Stimulated activated CD4-positive, alpha-beta T cell treated with anti-CD3 and anti-CD28 coated beads, Interleukin-1b, Interleukin-23, amount 100 ng/mL, for 4 hours (primary cell): ENCODE measurements around the gene GIMAP2.

Source experiments
- DNase-seq, 2 donors: peaks; one replicate each; pipeline ENCODE4 v3.0.0-alpha.2; 2020; ENCODE audit warnings: low read depth in 2 of 2

GIMAP2 gene

DNA sequence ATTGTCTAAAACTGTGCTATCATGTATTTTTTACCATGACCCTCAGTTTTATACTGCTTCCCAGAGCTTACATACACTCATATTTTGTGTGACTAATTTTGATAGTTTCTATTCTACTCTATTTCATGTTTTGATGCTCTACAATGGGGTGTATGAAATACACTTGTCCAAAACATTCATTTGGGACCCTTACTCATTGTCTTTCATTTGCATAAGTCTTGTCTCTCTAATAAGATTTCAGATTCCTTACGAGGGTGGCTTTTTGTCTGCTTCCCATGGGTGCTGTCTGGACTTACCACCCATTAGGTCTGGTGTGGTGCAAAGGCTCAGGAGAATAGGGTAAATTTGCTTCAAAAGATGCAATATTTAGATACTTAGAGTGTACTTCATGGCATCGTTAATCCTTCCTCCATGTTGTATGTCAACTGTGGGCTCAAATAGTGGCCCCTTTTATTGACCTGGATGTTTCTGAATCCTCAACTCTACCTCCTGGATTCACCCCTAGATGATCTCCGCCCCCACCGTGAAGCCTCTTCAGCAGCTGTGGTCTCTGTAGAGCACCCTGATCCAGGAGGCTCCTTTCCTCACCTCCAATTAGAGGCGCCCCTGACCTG lies 48.1 kb downstream of the GIMAP2 start:
- no peak for DNase-seq

DNA sequence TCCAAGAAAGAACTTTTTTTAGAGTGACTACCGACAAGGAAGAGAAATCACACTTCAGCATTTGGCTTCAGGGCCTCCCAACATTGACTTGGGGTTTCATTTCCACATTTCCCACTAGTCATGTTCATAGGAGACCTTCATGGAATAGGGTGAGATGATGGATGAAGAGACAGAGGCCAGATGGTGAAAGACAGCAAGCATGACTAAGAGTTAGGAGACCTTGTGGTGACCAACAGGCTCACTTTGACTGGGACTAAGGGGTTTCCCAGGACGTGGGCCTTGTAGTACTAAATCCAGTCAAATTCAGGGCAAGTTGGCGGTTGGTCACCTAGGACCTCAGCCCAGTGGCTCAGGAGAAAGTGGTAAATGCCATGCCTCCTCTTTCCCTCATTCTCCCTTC lies 48.7 kb downstream of the GIMAP2 start:
- no peak for DNase-seq

DNA sequence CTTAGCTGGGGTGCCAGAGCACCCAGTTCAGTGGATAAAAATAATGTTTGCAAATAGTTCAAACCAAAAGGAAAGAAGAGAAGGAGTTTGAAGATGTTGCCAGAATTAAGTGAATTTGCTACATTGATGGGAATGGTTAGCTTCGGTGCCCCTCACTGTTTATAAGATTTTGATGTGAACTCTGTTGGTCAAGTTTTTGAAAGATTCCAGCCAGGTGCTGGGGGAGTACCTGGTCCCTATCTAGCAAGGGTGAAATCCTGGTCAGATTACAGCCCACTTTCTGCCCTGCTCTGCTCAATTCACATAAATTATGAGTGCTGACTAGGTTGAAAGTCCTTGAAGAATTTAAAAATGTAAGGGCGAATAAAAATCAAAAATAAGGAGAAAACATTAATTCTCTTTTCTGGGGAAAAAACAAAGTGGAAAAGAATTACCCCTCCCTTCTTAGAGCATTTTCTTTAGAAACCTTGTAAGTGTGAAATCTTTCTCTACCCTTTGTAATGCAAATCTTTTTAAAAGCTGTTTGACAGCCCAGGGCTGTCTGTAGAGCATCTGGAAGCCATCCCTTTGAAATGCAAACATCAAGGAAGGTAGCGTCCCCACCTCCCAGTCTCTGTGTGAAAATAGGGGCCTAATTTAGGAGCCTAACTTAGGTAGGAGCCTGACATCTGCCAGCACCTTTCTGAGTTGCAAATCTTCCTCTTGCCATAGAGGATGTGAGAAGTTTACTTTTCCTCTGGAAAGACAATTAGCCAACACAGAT lies 50.3 kb downstream of the GIMAP2 start:
- no peak for DNase-seq

DNA sequence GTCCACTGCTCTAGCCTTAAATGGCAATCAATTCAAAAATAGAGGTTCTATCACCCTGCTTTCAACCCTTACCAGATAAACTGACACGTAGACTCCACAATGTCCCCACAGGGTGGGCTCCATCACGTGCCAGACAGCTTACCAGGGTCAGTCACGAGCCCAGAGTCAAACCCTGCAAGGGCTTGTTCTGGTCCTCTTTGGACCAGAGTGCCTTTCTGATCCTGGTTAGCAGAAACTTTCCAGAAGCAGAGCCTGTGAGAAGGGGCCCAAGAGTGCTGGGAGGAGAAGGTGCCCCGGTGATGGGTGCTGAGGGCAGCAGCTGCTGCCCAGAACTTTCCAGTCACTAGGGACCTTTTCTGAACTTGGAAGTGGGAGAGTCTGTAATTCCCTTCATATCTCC lies 51.4 kb downstream of the GIMAP2 start:
- no peak for DNase-seq

DNA sequence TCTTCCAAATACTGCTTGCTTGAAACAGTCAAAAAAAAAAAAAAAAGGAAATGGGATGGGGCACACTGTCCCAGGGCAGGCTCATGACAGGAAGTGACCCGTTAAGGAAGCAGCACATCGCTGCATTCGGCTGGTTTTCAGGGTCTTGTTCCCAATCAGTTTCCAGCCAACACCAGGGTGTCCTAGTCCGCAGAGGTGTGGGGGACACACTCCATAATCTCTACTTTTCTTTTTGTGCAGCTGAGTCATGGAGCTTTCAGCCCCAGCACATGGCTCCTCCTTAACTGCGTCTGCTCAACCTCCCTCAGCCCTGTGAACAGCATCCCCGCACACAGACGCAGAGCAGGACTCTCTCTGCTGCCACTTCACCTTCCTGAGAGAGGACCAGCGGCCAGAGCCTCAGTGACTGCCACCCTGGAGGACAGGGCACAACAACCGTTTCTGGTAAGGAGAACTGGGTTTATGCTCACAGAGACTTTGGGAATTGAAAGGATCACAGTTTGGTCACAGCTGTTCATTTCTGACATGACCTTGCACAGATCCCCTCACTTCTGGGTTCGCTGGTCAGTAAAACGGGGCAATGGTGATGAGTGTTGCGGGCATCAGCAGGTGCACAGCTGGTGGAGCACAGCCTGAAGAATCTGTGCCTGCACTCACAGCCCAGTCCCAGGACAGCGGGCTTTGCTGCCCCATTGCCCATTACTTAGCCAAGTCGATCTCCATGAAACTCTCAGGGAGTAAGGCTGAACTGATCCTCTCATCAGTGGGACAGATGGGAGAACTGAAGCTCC lies 52.0 kb downstream of the GIMAP2 start, which contains the start of gene GIMAP5:
Gene GIMAP5 (plus strand): TSS at position 154 of the 791 bp plus-strand sequence. CDS start 3,467 bp downstream, outside the sequence.
- DNase-seq = peak in 1 of 2 donors; percentile 37

DNA sequence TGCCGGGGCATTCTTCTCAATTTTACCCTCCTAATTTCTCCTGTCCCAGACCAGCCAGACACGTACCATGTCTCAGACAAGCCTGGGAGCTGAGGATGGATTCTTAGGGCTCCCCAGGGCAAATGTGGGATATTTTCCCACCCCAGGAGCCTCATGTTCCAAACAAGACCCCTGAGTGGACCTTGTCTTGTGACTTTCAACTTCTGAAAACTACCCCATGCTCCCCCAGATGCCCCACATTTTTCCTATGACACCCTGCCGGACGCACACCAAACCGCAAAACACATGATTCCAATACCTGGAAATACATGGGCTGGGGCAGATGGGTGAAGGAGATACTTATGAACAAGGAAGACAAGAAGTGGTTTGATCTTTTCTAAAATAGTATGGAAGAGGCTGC lies 52.6 kb downstream of the GIMAP2 start:
- no peak for DNase-seq

DNA sequence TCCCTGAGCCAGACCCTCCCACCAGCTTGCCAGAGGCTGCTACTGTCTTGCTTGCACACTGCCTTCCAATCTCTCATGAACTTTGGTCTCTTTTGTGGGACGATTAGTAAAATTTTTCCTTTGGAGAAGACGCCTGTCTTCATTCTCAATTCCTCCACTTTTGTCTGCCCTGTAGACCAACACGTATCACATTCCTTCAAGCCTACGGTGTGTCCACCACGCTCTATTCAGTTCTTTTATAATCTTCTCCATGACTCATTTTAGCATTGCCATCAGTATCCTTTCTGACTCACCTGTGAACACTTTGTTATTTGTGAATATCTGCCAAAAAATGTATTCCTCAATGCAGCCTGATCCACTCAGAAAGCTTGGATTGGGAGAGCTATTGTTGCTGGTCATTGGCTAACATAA lies 53.1 kb downstream of the GIMAP2 start:
- DNase-seq = no peak

DNA sequence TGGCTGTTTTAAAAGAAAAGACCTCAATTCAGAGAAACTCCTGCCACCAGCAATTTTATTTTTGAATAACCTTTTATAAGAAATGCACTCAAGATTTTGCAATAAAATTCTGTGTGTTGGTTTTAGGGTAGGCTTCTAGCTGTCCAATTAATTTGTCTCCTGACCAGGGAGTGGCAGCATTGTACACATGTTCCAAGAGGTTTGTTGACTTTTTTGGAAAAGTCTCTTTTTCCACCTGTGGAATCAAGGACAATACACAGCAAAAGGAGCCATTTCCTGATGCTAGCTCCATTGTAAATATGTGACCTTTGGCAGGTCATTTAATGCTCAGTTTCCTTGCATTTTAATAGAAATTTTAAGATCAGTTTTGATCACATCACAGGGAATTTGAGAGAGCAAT lies 53.5 kb downstream of the GIMAP2 start:
- DNase-seq = no peak

DNA sequence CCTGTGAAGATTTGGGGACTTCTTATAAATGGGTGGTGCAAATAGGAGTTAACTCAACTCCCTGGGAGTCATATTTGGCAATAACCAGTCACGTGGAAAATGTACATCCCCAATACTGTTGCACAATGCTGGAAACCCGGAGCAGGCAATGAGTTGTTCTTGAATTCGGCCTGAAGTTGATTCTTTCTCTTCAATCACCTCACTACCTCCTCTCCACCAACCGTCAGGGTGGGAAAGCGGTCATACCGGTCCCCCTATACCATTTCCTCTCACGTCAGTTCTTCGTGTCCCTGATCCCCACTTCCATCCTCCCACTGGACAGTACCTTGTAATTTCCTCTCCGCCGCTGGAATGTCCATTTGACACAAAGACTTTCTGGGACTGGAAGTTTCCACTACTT lies 54.5 kb downstream of the GIMAP2 start:
- DNase-seq = no peak

DNA sequence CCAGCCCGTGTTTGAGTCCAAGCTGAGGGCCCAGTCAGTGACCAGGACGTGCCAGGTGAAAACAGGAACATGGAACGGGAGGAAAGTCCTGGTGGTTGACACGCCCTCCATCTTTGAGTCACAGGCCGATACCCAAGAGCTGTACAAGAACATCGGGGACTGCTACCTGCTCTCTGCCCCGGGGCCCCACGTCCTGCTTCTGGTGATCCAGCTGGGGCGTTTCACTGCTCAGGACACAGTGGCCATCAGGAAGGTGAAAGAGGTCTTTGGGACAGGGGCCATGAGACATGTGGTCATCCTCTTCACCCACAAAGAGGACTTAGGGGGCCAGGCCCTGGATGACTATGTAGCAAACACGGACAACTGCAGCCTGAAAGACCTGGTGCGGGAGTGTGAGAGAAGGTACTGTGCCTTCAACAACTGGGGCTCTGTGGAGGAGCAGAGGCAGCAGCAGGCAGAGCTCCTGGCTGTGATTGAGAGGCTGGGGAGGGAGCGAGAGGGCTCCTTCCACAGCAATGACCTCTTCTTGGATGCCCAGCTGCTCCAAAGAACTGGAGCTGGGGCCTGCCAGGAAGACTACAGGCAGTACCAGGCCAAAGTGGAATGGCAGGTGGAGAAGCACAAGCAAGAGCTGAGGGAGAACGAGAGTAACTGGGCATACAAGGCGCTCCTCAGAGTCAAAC lies 56.9 kb downstream of the GIMAP2 start:
- no peak for DNase-seq
